OCI-LY1 (cell line): Measurements from ENCODE around the gene TNNT3.

Source experiments
- H2AFZ ChIP-seq: fragments of 200-600 bp; sonication (generic), shearing (Covaris generic); 2 replicates; pipeline ENCODE4 v1.6.0; 2014; ENCODE audit warnings: antibody characterized with exemption, mild to moderate bottlenecking, low read length
- H3F3A ChIP-seq: fragments of 200-600 bp; sonication (generic), shearing (Covaris generic); 2 replicates; pipeline ENCODE4 v1.6.0; 2014; ENCODE audit warnings: mild to moderate bottlenecking, antibody characterized with exemption, low read length, moderate library complexity; ENCODE audit not compliant: insufficient read depth
- H3K27ac ChIP-seq: fragments of 200-600 bp; sonication (generic); 2 replicates; pipeline ENCODE4 v1.5.1; 2014; ENCODE audit warnings: low read length, mixed run types, mild to moderate bottlenecking, low read depth; ENCODE audit not compliant: poor library complexity, severe bottlenecking
- H3K27me3 ChIP-seq: fragments of 200-600 bp; sonication (generic); 2 replicates; pipeline ENCODE4 v1.6.0; 2014; ENCODE audit warnings: antibody characterized with exemption, mild to moderate bottlenecking, low read length, moderate library complexity; ENCODE audit not compliant: insufficient read depth
- H3K36me3 ChIP-seq: fragments of 200-600 bp; sonication (generic); 2 replicates; pipeline ENCODE4 v1.6.1; 2014; ENCODE audit warnings: mild to moderate bottlenecking, antibody characterized with exemption, low read length, moderate library complexity, mixed read lengths; ENCODE audit not compliant: insufficient read depth
- H3K4me1 ChIP-seq: fragments of 200-600 bp; sonication (generic); 2 replicates; pipeline ENCODE4 v1.5.1; 2014; ENCODE audit warnings: mild to moderate bottlenecking, low read length, moderate library complexity; ENCODE audit not compliant: insufficient read depth, severe bottlenecking
- H3K4me2 ChIP-seq: fragments of 200-600 bp; sonication (generic), shearing (Covaris generic); 2 replicates; pipeline ENCODE4 v1.6.1; 2014; ENCODE audit warnings: low read length
- H3K4me3 ChIP-seq: fragments of 200-600 bp; sonication (generic); 2 replicates; pipeline ENCODE4 v1.5.1; 2014; ENCODE audit warnings: low read length, low read depth, mild to moderate bottlenecking, mixed read lengths; ENCODE audit not compliant: poor library complexity, severe bottlenecking
- H3K79me2 ChIP-seq: fragments of 200-600 bp; shearing (Covaris generic); 2 replicates; pipeline ENCODE4 v1.6.1; 2016; ENCODE audit warnings: mixed run types, low read length, mixed read lengths; ENCODE audit not compliant: insufficient read depth
- H3K9ac ChIP-seq: fragments of 200-600 bp; sonication (generic), shearing (Covaris generic); 2 replicates; pipeline ENCODE4 v1.6.1; 2014; ENCODE audit warnings: mild to moderate bottlenecking, low read length, mixed read lengths
- H3K9me2 ChIP-seq: fragments of 200-600 bp; sonication (generic), shearing (Covaris generic); 2 replicates; pipeline ENCODE4 v1.6.1; 2014; ENCODE audit warnings: low read depth, mild to moderate bottlenecking, low read length, mixed read lengths
- H3K9me3 ChIP-seq: fragments of 200-600 bp; shearing (Covaris generic); 2 replicates; pipeline ENCODE4 v1.6.1; 2014; ENCODE audit warnings: low read length, mixed read lengths
- H4K20me1 ChIP-seq: fragments of 200-600 bp; sonication (generic), shearing (Covaris generic); 2 replicates; pipeline ENCODE4 v1.6.0; 2016; ENCODE audit warnings: mild to moderate bottlenecking, low read length; ENCODE audit not compliant: insufficient read depth
- CTCF ChIP-seq: fragments of 200-600 bp; sonication (generic), shearing (Covaris generic); IDR thresholded peaks from 2 replicates; pipeline ENCODE4 v1.5.1; 2017; ENCODE audit warnings: mild to moderate bottlenecking, antibody characterized with exemption, low read length, moderate library complexity, mixed read lengths
- EZH2 ChIP-seq: fragments of 200-600 bp; sonication (generic), shearing (Covaris generic); IDR thresholded peaks from 2 replicates; pipeline ENCODE4 v1.8.0; 2017; ENCODE audit warnings: borderline replicate concordance, mixed run types, mild to moderate bottlenecking, antibody characterized with exemption, low read length, moderate library complexity, mixed read lengths

The TNNT3 gene

GRCh38 chr11:1921574-1922141, 2.2 kb downstream of the TNNT3 start:
- Histone ChIP-seq H3K79me2 (no peaks in the 10 kb centered on the region), H3K27me3 (peaks cover 9% of the 10 kb centered on the region; the same call in 1 of the 2 replicates), H3K9ac (no peak overlapping the region), H2AFZ (no peak overlapping the region), H3K4me1 (no peaks in the 10 kb centered on the region), H3K4me2 (no peak overlapping the region), H3K4me3 (no peak overlapping the region), H3K9me3 (no peaks in the 10 kb centered on the region), H3K36me3 (no peaks in the 10 kb centered on the region), H4K20me1 (no peaks in the 10 kb centered on the region), H3F3A (no peaks in the 10 kb centered on the region), H3K9me2 (no peaks in the 10 kb centered on the region), H3K27ac (no peak overlapping the region)
- TF ChIP-seq CTCF, result no peak
- TF ChIP-seq EZH2, result no peak

GRCh38 chr11:1922481-1923081, 3.1 kb downstream of the TNNT3 start:
- H3K27me3 ChIP-seq, result peaks cover 9% of the 10 kb centered on the region; the same call in 1 of the 2 replicates
- no peak overlapping the region for H3K4me2 ChIP-seq
- H3K9ac ChIP-seq, result no peak overlapping the region
- no peak overlapping the region for H2AFZ ChIP-seq
- no peaks in the 10 kb centered on the region for H3K36me3 ChIP-seq
- H3F3A ChIP-seq, result no peaks in the 10 kb centered on the region
- no peaks in the 10 kb centered on the region for H3K9me3 ChIP-seq
- no peaks in the 10 kb centered on the region for H3K9me2 ChIP-seq
- no peak for TF ChIP-seq CTCF
- TF ChIP-seq EZH2, result no peak
- no peaks in the 10 kb centered on the region for H3K79me2 ChIP-seq
- no peak overlapping the region for H3K27ac ChIP-seq
- H3K4me3 ChIP-seq, result no peak overlapping the region
- no peaks in the 10 kb centered on the region for H3K4me1 ChIP-seq
- H4K20me1 ChIP-seq, result no peaks in the 10 kb centered on the region

- H2AFZ ChIP-seq, result no peak overlapping the region
- H3K36me3 ChIP-seq, result no peaks in the 10 kb centered on the region
- no peaks in the 10 kb centered on the region for H4K20me1 ChIP-seq
- H3K9ac ChIP-seq, result no peak overlapping the region
- no peak overlapping the region for H3K4me3 ChIP-seq
- H3F3A ChIP-seq, result no peaks in the 10 kb centered on the region
- H3K4me1 ChIP-seq, result no peaks in the 10 kb centered on the region
- H3K9me2 ChIP-seq, result no peaks in the 10 kb centered on the region
- H3K79me2 ChIP-seq, result no peaks in the 10 kb centered on the region
- no peak overlapping the region for H3K4me2 ChIP-seq
- TF ChIP-seq EZH2 (no peak), CTCF (no peak)
- H3K9me3 ChIP-seq, result no peaks in the 10 kb centered on the region
- no peak overlapping the region for H3K27ac ChIP-seq
- peaks cover 9% of the 10 kb centered on the region; the same call in 1 of the 2 replicates for H3K27me3 ChIP-seq
Measured at GRCh38 chr11:1923201-1923956, 3.9 kb downstream of the TNNT3 start.
